HepG2 (cell line): Measurements from ENCODE around the gene SHC1. TPM values are rescaled to one million over a fixed set of nuclear protein-coding genes. Genes with fewer than 3 reads are reported as not detected.

Source experiments
- ARNT2 ChIP-seq: sonication (generic); formaldehyde crosslinking; IDR thresholded peaks from 2 replicates; pipeline ENCODE4 v1.8.0; 2022; ENCODE audit warnings: mild to moderate bottlenecking, low read depth, missing genetic modification reagents, moderate library complexity
- CBFB ChIP-seq: sonication (generic); formaldehyde crosslinking; IDR thresholded peaks from 2 replicates; pipeline ENCODE4 v1.4.0; 2020; ENCODE audit warnings: missing genetic modification reagents
- FOXO4 ChIP-seq: sonication (generic); formaldehyde crosslinking; conservative IDR thresholded peaks from 2 replicates; pipeline ENCODE4 v1.8.1; 2023; ENCODE audit warnings: missing genetic modification reagents
- HOMEZ ChIP-seq: IDR thresholded peaks from 2 replicates; pipeline ENCODE4 v1.6.1; 2016; ENCODE audit warnings: low read depth
- KDM2A ChIP-seq: sonication (generic); formaldehyde crosslinking; IDR thresholded peaks from 2 replicates; pipeline ENCODE4 v1.4.0; 2020; ENCODE audit warnings: low read depth, missing genetic modification reagents, borderline replicate concordance
- RFX3 ChIP-seq: IDR thresholded peaks from 2 replicates; pipeline ENCODE4 v1.6.1; 2016; ENCODE audit warnings: missing biosample characterization, missing genetic modification reagents
- RORA ChIP-seq: sonication (generic); formaldehyde crosslinking; IDR thresholded peaks from 2 replicates; pipeline ENCODE4 v1.5.0; 2020; ENCODE audit warnings: mild to moderate bottlenecking, missing genetic modification reagents, moderate library complexity
- SOX5 ChIP-seq: IDR thresholded peaks from 2 replicates; pipeline ENCODE4 v1.6.1; 2016; ENCODE audit warnings: borderline replicate concordance
- ZFAT ChIP-seq: sonication (generic); formaldehyde crosslinking; conservative IDR thresholded peaks from 2 replicates; pipeline ENCODE4 v1.8.1; 2023; ENCODE audit warnings: missing genetic modification reagents, inconsistent platforms
- ZNF280D ChIP-seq: sonication (generic); formaldehyde crosslinking; IDR thresholded peaks from 2 replicates; pipeline ENCODE4 v1.5.1; 2020; ENCODE audit warnings: mild to moderate bottlenecking, missing genetic modification reagents
- ZNF30 ChIP-seq: sonication (generic); formaldehyde crosslinking; IDR thresholded peaks from 2 replicates; pipeline ENCODE4 v1.5.0; 2020; ENCODE audit warnings: mild to moderate bottlenecking, missing genetic modification reagents
- ZNF367 ChIP-seq: sonication (generic); formaldehyde crosslinking; IDR thresholded peaks from 2 replicates; pipeline ENCODE4 v1.4.0; 2020; ENCODE audit warnings: missing genetic modification reagents, borderline replicate concordance
- ZNF441 ChIP-seq: sonication (generic); formaldehyde crosslinking; IDR thresholded peaks from 2 replicates; pipeline ENCODE4 v1.7.0; 2021; ENCODE audit warnings: missing genetic modification reagents, borderline replicate concordance
- ZNF616 ChIP-seq: sonication (generic); formaldehyde crosslinking; IDR thresholded peaks from 2 replicates; pipeline ENCODE4 v1.5.0; 2020; ENCODE audit warnings: low read depth, mild to moderate bottlenecking, missing genetic modification reagents
- ZNF7 ChIP-seq: IDR thresholded peaks from 2 replicates; pipeline ENCODE4 v1.6.1; 2016; ENCODE audit warnings: missing biosample characterization, missing genetic modification reagents
- polyA plus RNA-seq, 8 experiments: library from polyadenylated mRNA; depleted of rRNA in 3 of 8; stranded (reverse) in 7 of 8; unstranded in 1 of 8; fragments of >200 nt; fragmentation: Illumina TruSeq in 4 of 8; extraction: Trizol in 4 of 8; gene quantifications; 2 replicates each; pipeline versions ENCODE4 v1.2.1 to v1.2.3, GENCODE V29; 2011 to 2016; ENCODE audit warnings: low read depth in 4 of 8, missing spikeins in 1 of 8, mixed read lengths in 1 of 8; ENCODE audit not compliant: insufficient read depth in 1 of 8
- total RNA-seq, 5 experiments: library from RNA; depleted of rRNA; stranded (reverse); fragments of >200 nt; fragmentation: Illumina TruSeq; extraction: Trizol; gene quantifications; 2 replicates each; pipeline ENCODE4 v1.2.3, GENCODE V29; 2016; ENCODE audit warnings: low read depth in 1 of 5
- TF ChIP-seq, protein P1 (sequence below): sonication (generic); formaldehyde crosslinking; IDR thresholded peaks from 2 replicates; pipeline ENCODE4 v1.8.0; 2022; ENCODE audit warnings: mild to moderate bottlenecking, missing genetic modification reagents; ENCODE audit not compliant: insufficient replicate concordance
- TF ChIP-seq, protein P2 (sequence below): sonication (generic); formaldehyde crosslinking; IDR thresholded peaks from 2 replicates; pipeline ENCODE4 v1.8.0; 2022; ENCODE audit warnings: low read depth, missing genetic modification reagents
- TF ChIP-seq, protein P3 (sequence below): sonication (generic); formaldehyde crosslinking; IDR thresholded peaks from 2 replicates; pipeline ENCODE4 v1.4.0; 2020; ENCODE audit warnings: missing genetic modification reagents, mild to moderate bottlenecking, borderline replicate concordance
- TF ChIP-seq, protein P4 (sequence below): sonication (generic); formaldehyde crosslinking; IDR thresholded peaks from 2 replicates; pipeline ENCODE4 v1.4.0; 2020; ENCODE audit warnings: missing genetic modification reagents

SHC1 gene
- total and polyA plus RNA-seq, 2 of the 13 experiments (the other 11 are each of a cell fraction or from before 2014, with no cell fraction given) = 52.0 to 137 TPM

- TF ChIP-seq HOMEZ (CRISPR knock-in tag) (no peak), RORA (CRISPR knock-in tag) (no peak), ZNF7 (CRISPR knock-in tag) (no peak), SOX5 (CRISPR knock-in tag) (no peak), RFX3 (CRISPR knock-in tag) (no peak), FOXO4 (no peak), ZNF616 (CRISPR knock-in tag) (no peak), ZNF367 (no peak), KDM2A (CRISPR knock-in tag) (no peak), ZNF280D (CRISPR knock-in tag) (no peak), ZNF441 (CRISPR knock-in tag) (no peak), ZFAT (CRISPR knock-in tag) (no peak), ZNF30 (CRISPR knock-in tag) (no peak), CBFB (CRISPR knock-in tag) (no peak), ARNT2 (CRISPR knock-in tag) (0 out of 2 replicates have a peak, but pooled peaks have one; percentile 3)
- TF ChIP-seq, protein P1, sequence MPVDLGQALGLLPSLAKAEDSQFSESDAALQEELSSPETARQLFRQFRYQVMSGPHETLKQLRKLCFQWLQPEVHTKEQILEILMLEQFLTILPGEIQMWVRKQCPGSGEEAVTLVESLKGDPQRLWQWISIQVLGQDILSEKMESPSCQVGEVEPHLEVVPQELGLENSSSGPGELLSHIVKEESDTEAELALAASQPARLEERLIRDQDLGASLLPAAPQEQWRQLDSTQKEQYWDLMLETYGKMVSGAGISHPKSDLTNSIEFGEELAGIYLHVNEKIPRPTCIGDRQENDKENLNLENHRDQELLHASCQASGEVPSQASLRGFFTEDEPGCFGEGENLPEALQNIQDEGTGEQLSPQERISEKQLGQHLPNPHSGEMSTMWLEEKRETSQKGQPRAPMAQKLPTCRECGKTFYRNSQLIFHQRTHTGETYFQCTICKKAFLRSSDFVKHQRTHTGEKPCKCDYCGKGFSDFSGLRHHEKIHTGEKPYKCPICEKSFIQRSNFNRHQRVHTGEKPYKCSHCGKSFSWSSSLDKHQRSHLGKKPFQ (CRISPR knock-in tag) = no peak
- TF ChIP-seq, protein P2, sequence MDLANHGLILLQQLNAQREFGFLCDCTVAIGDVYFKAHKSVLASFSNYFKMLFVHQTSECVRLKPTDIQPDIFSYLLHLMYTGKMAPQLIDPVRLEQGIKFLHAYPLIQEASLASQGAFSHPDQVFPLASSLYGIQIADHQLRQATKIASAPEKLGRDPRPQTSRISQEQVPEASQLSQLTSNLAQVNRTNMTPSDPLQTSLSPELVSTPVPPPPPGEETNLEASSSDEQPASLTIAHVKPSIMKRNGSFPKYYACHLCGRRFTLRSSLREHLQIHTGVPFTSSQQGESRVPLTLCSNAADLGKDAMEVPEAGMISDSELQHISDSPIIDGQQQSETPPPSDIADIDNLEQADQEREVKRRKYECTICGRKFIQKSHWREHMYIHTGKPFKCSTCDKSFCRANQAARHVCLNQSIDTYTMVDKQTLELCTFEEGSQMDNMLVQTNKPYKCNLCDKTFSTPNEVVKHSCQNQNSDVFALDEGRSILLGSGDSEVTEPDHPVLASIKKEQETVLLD (CRISPR knock-in tag) = no peak
- TF ChIP-seq, protein P3, sequence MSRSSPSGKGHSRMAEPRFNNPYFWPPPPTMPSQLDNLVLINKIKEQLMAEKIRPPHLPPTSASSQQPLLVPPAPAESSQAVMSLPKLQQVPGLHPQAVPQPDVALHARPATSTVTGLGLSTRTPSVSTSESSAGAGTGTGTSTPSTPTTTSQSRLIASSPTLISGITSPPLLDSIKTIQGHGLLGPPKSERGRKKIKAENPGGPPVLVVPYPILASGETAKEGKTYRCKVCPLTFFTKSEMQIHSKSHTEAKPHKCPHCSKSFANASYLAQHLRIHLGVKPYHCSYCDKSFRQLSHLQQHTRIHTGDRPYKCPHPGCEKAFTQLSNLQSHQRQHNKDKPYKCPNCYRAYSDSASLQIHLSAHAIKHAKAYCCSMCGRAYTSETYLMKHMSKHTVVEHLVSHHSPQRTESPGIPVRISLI (CRISPR knock-in tag) = no peak
- TF ChIP-seq, protein P4, sequence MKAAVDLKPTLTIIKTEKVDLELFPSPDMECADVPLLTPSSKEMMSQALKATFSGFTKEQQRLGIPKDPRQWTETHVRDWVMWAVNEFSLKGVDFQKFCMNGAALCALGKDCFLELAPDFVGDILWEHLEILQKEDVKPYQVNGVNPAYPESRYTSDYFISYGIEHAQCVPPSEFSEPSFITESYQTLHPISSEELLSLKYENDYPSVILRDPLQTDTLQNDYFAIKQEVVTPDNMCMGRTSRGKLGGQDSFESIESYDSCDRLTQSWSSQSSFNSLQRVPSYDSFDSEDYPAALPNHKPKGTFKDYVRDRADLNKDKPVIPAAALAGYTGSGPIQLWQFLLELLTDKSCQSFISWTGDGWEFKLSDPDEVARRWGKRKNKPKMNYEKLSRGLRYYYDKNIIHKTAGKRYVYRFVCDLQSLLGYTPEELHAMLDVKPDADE (CRISPR knock-in tag) = no peak
Observed at GRCh38 chr1:154972213-154972516, 1.6 kb upstream of the SHC1 start (continued).
